Mesendoderm (in vitro differentiated cells): ENCODE results near the gene HSPB8.

Experiments used
- DNase-seq: peaks from one replicate; pipeline ENCODE4 v3.0.0; 2013
- H2AK5ac ChIP-seq: 2 replicates; pipeline ENCODE4 v1.6.1; 2013; ENCODE audit warnings: low read length, inconsistent platforms
- H2BK120ac ChIP-seq: 2 replicates; pipeline ENCODE4 v1.6.1; 2013; ENCODE audit warnings: low read depth, mild to moderate bottlenecking, low read length, moderate library complexity, mixed read lengths
- H2BK15ac ChIP-seq: replicated peaks from 2 replicates; pipeline ENCODE4 v1.6.1; 2013; ENCODE audit warnings: low read depth, mild to moderate bottlenecking, moderate library complexity
- H2BK5ac ChIP-seq: 2 replicates; pipeline ENCODE4 v1.6.1; 2013; ENCODE audit warnings: low read length, inconsistent platforms
- H3K18ac ChIP-seq: 2 replicates; pipeline ENCODE4 v1.6.1; 2013; ENCODE audit warnings: mild to moderate bottlenecking, low read length, mixed read lengths
- H3K23ac ChIP-seq: one replicate; pipeline ENCODE4 v1.6.1; 2013; ENCODE audit warnings: low read length
- H3K27ac ChIP-seq: 2 replicates; pipeline ENCODE4 v1.5.1; 2013; ENCODE audit warnings: low read depth, mild to moderate bottlenecking, inconsistent platforms, low read length, moderate library complexity
- H3K27me3 ChIP-seq: 2 replicates; pipeline ENCODE4 v1.6.1; 2013; ENCODE audit warnings: low read length, control low read depth, mild to moderate bottlenecking, inconsistent platforms; ENCODE audit not compliant: insufficient read depth, poor library complexity
- H3K36me3 ChIP-seq: 2 replicates; pipeline ENCODE4 v1.6.1; 2013; ENCODE audit warnings: low read length, inconsistent platforms; ENCODE audit not compliant: control insufficient read depth, insufficient read depth
- H3K4ac ChIP-seq: one replicate; pipeline ENCODE4 v1.6.1; 2013; ENCODE audit warnings: low read depth, mild to moderate bottlenecking, low read length, moderate library complexity
- H3K4me1 ChIP-seq: 2 replicates; pipeline ENCODE4 v1.6.1; 2013; ENCODE audit warnings: low read depth, low read length, inconsistent platforms; ENCODE audit not compliant: control insufficient read depth
- H3K4me2 ChIP-seq: 2 replicates; pipeline ENCODE4 v1.6.1; 2013; ENCODE audit warnings: low read length
- H3K4me3 ChIP-seq: 2 replicates; pipeline ENCODE4 v1.5.1; 2013; ENCODE audit warnings: mild to moderate bottlenecking, low read length
- H3K56ac ChIP-seq: one replicate; pipeline ENCODE4 v1.6.1; 2013; ENCODE audit warnings: low read length
- H3K79me1 ChIP-seq: 2 replicates; pipeline ENCODE4 v1.6.1; 2013; ENCODE audit warnings: low read length, inconsistent platforms
- H3K79me2 ChIP-seq: 2 replicates; pipeline ENCODE4 v1.6.1; 2013; ENCODE audit warnings: mild to moderate bottlenecking, low read length; ENCODE audit not compliant: control insufficient read depth, insufficient read depth
- H3K9ac ChIP-seq: 2 replicates; pipeline ENCODE4 v1.6.1; 2013; ENCODE audit warnings: low read length, inconsistent platforms
- H4K5ac ChIP-seq: one replicate; pipeline ENCODE4 v1.6.1; 2013; ENCODE audit warnings: low read length
- H4K8ac ChIP-seq: one replicate; pipeline ENCODE4 v1.6.1; 2013; ENCODE audit warnings: low read depth, mild to moderate bottlenecking, control low read depth, low read length, moderate library complexity
- WGBS: extraction: QIAGEN DNeasy Blood & Tissue Kit; methylation state at CpG from one replicate; pipeline ENCODE4 v1.1.7; 2013; ENCODE audit warnings: low lambda C conversion rate, missing lambda C conversion rate; ENCODE audit not compliant: insufficient coverage; ENCODE audit errors: extremely low coverage; 5-methylcytosine and 5-hydroxymethylcytosine counted together

Gene HSPB8

GRCh38 chr12:119183942-119184695 is 5.4 kb downstream of the HSPB8 start:
- no peak overlapping the region for H4K8ac ChIP-seq
- H3K23ac ChIP-seq: no peak overlapping the region
- H3K9ac ChIP-seq: peak overlapping the region; percentile 19
- no CpG with 5 or more reads among the region's 9 CpGs for WGBS
- H3K36me3 ChIP-seq: no peaks in the 10 kb centered on the region
- H3K4me2 ChIP-seq: no peak overlapping the region
- H3K27me3 ChIP-seq: no peaks in the 10 kb centered on the region
- H3K56ac ChIP-seq: no peak overlapping the region
- H2BK5ac ChIP-seq: no peak overlapping the region
- H4K5ac ChIP-seq: no peak overlapping the region
- peak overlapping the region; percentile 62 for H3K18ac ChIP-seq
- DNase-seq: no peak
- H3K4me3 ChIP-seq: no peak overlapping the region
- no peak overlapping the region for H3K27ac ChIP-seq
- H2BK15ac ChIP-seq: no peak overlapping the region
- H3K79me1 ChIP-seq: peaks cover 9% of the 10 kb centered on the region
- H2AK5ac ChIP-seq: no peak overlapping the region
- no peak overlapping the region for H2BK120ac ChIP-seq
- H3K4me1 ChIP-seq: peaks cover 17% of the 10 kb centered on the region
- H3K4ac ChIP-seq: no peak overlapping the region
- H3K79me2 ChIP-seq: peaks cover 11% of the 10 kb centered on the region

GRCh38 chr12:119195256-119195655 is 16.5 kb downstream of the HSPB8 start:
- WGBS: no CpG with 5 or more reads among the region's 16 CpGs
- Histone ChIP-seq H3K27ac (no peak overlapping the region), H3K27me3 (no peaks in the 10 kb centered on the region), H3K9ac (no peak overlapping the region), H2BK15ac (no peak overlapping the region), H3K36me3 (no peaks in the 10 kb centered on the region), H3K23ac (no peak overlapping the region), H3K79me1 (no peaks in the 10 kb centered on the region), H3K4me2 (no peak overlapping the region), H2AK5ac (no peak overlapping the region), H3K79me2 (no peaks in the 10 kb centered on the region), H3K4me3 (no peak overlapping the region), H2BK120ac (no peak overlapping the region), H3K56ac (no peak overlapping the region), H3K18ac (no peak overlapping the region), H3K4me1 (no peaks in the 10 kb centered on the region), H4K8ac (no peak overlapping the region), H3K4ac (no peak overlapping the region), H2BK5ac (no peak overlapping the region), H4K5ac (no peak overlapping the region)
- no peak for DNase-seq

GRCh38 chr12:119198440-119198839 is 19.7 kb downstream of the HSPB8 start:
- Histone ChIP-seq H4K8ac (no peak overlapping the region), H3K79me1 (no peaks in the 10 kb centered on the region), H3K4me3 (no peak overlapping the region), H4K5ac (no peak overlapping the region), H3K79me2 (no peaks in the 10 kb centered on the region), H3K36me3 (no peaks in the 10 kb centered on the region), H3K56ac (no peak overlapping the region), H3K27ac (no peak overlapping the region), H2BK120ac (no peak overlapping the region), H3K4me1 (no peaks in the 10 kb centered on the region), H3K4ac (no peak overlapping the region), H2BK15ac (no peak overlapping the region), H2BK5ac (no peak overlapping the region), H3K4me2 (no peak overlapping the region), H3K18ac (no peak overlapping the region), H2AK5ac (no peak overlapping the region), H3K23ac (no peak overlapping the region), H3K27me3 (no peaks in the 10 kb centered on the region), H3K9ac (no peak overlapping the region)
- no peak for DNase-seq
- WGBS: no CpG with 5 or more reads among the region's 2 CpGs

GRCh38 chr12:119200601-119201000 is 21.9 kb downstream of the HSPB8 start:
- Histone ChIP-seq H3K23ac (no peak overlapping the region), H2BK5ac (no peak overlapping the region), H2AK5ac (no peak overlapping the region), H3K4me3 (no peak overlapping the region), H3K4me1 (no peaks in the 10 kb centered on the region), H3K56ac (no peak overlapping the region), H2BK15ac (no peak overlapping the region), H4K8ac (no peak overlapping the region), H2BK120ac (no peak overlapping the region), H3K9ac (no peak overlapping the region), H3K36me3 (no peaks in the 10 kb centered on the region), H3K27ac (no peak overlapping the region), H3K27me3 (no peaks in the 10 kb centered on the region), H3K79me1 (no peaks in the 10 kb centered on the region), H3K4ac (no peak overlapping the region), H4K5ac (no peak overlapping the region), H3K4me2 (no peak overlapping the region), H3K18ac (no peak overlapping the region), H3K79me2 (no peaks in the 10 kb centered on the region)
- WGBS: no CpG with 5 or more reads among the region's 4 CpGs
- DNase-seq: no peak

- no peaks in the 10 kb centered on the region for H3K79me1 ChIP-seq
- no CpG with 5 or more reads among the region's 9 CpGs for WGBS
- no peak overlapping the region for H3K4me3 ChIP-seq
- H3K4me2 ChIP-seq: no peak overlapping the region
- no peaks in the 10 kb centered on the region for H3K36me3 ChIP-seq
- H3K27me3 ChIP-seq: no peaks in the 10 kb centered on the region
- H2BK15ac ChIP-seq: no peak overlapping the region
- H3K23ac ChIP-seq: no peak overlapping the region
- no peaks in the 10 kb centered on the region for H3K4me1 ChIP-seq
- no peak overlapping the region for H4K8ac ChIP-seq
- H3K27ac ChIP-seq: no peak overlapping the region
- no peak overlapping the region for H3K4ac ChIP-seq
- DNase-seq: no peak
- H4K5ac ChIP-seq: no peak overlapping the region
- no peaks in the 10 kb centered on the region for H3K79me2 ChIP-seq
- no peak overlapping the region for H3K18ac ChIP-seq
- no peak overlapping the region for H2BK120ac ChIP-seq
- no peak overlapping the region for H3K9ac ChIP-seq
- H2BK5ac ChIP-seq: no peak overlapping the region
- no peak overlapping the region for H2AK5ac ChIP-seq
- H3K56ac ChIP-seq: no peak overlapping the region
Observed at GRCh38 chr12:119201789-119202543, 23.2 kb downstream of the HSPB8 start.
